ENCODE results near the gene CDK18. TPM values are rescaled to one million over a fixed set of nuclear protein-coding genes. Genes with fewer than 3 reads are reported as not detected.

CDK18 gene
- total RNA-seq, 4 donors from 2014 or later, result 4.1 to 28.2 (median 8.5) TPM

GRCh38 chr1:205576805-205577761 lies 72.6 kb downstream of the CDK18 start:
- H3K4me1 ChIP-seq, result no peaks in the 10 kb centered on the region
- no peak overlapping the region for H3K27ac ChIP-seq
- no peak for TF ChIP-seq CTCF (IDR thresholded peaks at IDR 0.05)
- H3K36me3 ChIP-seq, result no peaks in the 10 kb centered on the region
- H3K9me3 ChIP-seq, result no peaks in the 10 kb centered on the region
- no peaks in the 10 kb centered on the region for H3K27me3 ChIP-seq
- no peak overlapping the region for H3K4me3 ChIP-seq
- no peak for DNase-seq
- intact Hi-C loops (cut with DNase I; ENCODE audit: low total_unique reads), result no loop called here

GRCh38 chr1:205577874-205578658 lies 73.6 kb downstream of the CDK18 start:
- DNase-seq, result no peak
- Histone ChIP-seq H3K4me3 (no peak overlapping the region), H3K27ac (no peak overlapping the region), H3K9me3 (no peaks in the 10 kb centered on the region), H3K36me3 (no peaks in the 10 kb centered on the region), H3K4me1 (no peaks in the 10 kb centered on the region), H3K27me3 (no peaks in the 10 kb centered on the region)
- no peak for TF ChIP-seq CTCF (IDR thresholded peaks at IDR 0.05)
- no peak for TF ChIP-seq POLR2A (IDR thresholded peaks at IDR 0.05)
- intact Hi-C loops (cut with DNase I; ENCODE audit: low total_unique reads), result no loop called here

GRCh38 chr1:205578780-205579571 lies 74.5 kb downstream of the CDK18 start:
- no peaks in the 10 kb centered on the region for H3K27me3 ChIP-seq
- H3K9me3 ChIP-seq, result no peaks in the 10 kb centered on the region
- DNase-seq, result no peak
- no peaks in the 10 kb centered on the region for H3K4me1 ChIP-seq
- TF ChIP-seq CTCF (IDR thresholded peaks at IDR 0.05) (no peak), POLR2A (IDR thresholded peaks at IDR 0.05) (no peak)
- H3K4me3 ChIP-seq, result no peak overlapping the region
- no peaks in the 10 kb centered on the region for H3K36me3 ChIP-seq
- no peak overlapping the region for H3K27ac ChIP-seq
- intact Hi-C loops (cut with DNase I; ENCODE audit: low total_unique reads), result no loop called here

GRCh38 chr1:205579711-205580110 lies 75.2 kb downstream of the CDK18 start:
- DNase-seq, result no peak
- no peak overlapping the region for H3K4me3 ChIP-seq
- H3K4me1 ChIP-seq, result no peaks in the 10 kb centered on the region
- no peaks in the 10 kb centered on the region for H3K36me3 ChIP-seq
- H3K27me3 ChIP-seq, result no peaks in the 10 kb centered on the region
- no peak overlapping the region for H3K27ac ChIP-seq
- intact Hi-C loops (cut with DNase I; ENCODE audit: low total_unique reads), result no loop called here
- H3K9me3 ChIP-seq, result no peaks in the 10 kb centered on the region
- TF ChIP-seq CTCF (IDR thresholded peaks at IDR 0.05) (no peak), POLR2A (IDR thresholded peaks at IDR 0.05) (no peak)

All from uterus (tissue), 4 donors.